Ramos (cell line): Measurements from ENCODE around the gene SPATA22.
"Not testable (repeated sequence)": the region's sequence is repeated elsewhere in the genome, so short reads cannot be mapped to it uniquely, and the experiment has no call there.

ENCODE experiments used
- in situ Hi-C: fragments of 300-500 bp; cut with MboI; formaldehyde crosslinking; loops from one replicate; pipeline ENCODE4 v1.14.3; 2022; ENCODE audit warnings: low sequenced_read_pairs; ENCODE audit not compliant: unreplicated experiment

Gene SPATA22, protein sequence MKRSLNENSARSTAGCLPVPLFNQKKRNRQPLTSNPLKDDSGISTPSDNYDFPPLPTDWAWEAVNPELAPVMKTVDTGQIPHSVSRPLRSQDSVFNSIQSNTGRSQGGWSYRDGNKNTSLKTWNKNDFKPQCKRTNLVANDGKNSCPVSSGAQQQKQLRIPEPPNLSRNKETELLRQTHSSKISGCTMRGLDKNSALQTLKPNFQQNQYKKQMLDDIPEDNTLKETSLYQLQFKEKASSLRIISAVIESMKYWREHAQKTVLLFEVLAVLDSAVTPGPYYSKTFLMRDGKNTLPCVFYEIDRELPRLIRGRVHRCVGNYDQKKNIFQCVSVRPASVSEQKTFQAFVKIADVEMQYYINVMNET

DNA sequence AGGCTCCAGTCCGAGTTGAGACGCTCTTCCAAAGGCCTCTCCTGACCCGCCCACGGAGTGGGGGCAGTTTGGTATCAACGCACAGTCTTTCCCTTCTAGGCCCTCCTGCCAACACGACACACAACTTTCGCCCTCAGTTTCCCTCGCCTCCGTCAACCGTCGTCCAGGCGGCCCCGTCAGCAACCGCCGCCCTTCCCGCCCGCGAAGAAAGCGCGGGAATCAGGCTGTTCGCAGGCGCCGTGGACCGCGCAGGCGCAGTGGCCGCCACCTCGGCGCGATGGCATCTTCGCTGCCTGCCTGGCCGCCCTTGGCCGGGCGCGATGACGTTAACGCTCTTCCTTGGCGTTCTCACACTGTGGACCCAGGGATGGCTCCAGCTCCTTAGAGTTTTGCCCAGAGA lies at the start of gene SPATA22:
Gene SPATA22 (minus strand): TSS at position 221 of the 400 bp plus-strand sequence. CDS start 2,494 bp downstream, outside the sequence.
- in situ Hi-C loops, result no loop called here

DNA sequence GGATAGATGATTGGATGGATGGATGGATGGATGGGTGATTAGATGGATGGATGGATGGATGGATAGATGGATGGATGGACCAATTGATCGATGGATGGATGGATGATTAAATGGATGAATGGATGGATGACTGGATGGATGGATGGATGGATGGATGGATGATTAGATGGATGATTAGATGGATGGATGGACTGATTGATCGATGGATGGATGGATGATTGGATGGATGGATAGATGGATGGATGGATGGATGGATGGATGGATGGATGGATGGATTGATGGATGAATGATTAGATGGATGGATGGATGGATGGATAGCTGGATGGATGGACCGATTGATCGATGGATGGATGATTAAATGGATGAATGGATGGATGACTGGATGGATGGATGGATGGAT lies 47.9 kb upstream of the SPATA22 start:
- in situ Hi-C loops, result not testable (repeated sequence)

DNA sequence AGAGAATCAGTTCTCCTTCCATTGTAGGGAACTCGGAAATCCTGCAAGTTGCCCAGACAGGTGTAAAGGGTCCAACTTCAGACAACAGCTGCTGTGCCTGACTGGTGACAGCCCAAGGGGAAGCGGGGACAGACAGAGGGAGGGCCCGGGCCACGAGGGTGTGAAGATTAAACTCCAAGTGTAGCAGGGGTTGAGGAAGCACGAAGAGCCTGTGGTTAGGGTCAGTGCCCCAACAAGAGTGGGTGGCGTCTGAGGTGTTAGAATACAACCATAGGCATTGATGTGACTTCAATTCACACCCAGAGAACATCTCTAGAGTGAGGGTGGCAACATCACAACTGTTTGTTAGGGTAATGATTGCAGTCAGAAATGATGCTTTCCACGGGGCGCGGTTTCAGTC lies 43.3 kb upstream of the SPATA22 start:
- in situ Hi-C loops, result no loop called here

DNA sequence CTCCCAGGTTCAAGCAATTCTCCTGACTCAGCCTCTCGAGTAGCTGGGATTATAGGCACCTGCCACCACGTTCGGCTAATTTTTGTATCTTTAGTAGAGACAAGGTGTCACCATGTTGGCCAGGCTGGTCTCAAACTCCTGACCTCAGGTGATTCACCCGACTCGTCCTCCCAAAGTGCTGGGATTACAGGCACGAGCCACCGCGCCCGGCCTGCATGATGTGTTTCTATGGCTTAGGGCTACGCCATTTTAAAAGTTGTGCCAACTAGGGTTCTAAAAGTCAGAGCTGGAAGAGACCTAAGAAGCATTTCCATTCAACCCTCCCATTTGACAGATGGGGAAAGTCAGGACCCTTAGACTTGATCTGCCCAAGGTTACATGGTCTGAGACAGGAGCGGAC lies 42.5 kb upstream of the SPATA22 start:
- in situ Hi-C loops, result not testable (repeated sequence)

DNA sequence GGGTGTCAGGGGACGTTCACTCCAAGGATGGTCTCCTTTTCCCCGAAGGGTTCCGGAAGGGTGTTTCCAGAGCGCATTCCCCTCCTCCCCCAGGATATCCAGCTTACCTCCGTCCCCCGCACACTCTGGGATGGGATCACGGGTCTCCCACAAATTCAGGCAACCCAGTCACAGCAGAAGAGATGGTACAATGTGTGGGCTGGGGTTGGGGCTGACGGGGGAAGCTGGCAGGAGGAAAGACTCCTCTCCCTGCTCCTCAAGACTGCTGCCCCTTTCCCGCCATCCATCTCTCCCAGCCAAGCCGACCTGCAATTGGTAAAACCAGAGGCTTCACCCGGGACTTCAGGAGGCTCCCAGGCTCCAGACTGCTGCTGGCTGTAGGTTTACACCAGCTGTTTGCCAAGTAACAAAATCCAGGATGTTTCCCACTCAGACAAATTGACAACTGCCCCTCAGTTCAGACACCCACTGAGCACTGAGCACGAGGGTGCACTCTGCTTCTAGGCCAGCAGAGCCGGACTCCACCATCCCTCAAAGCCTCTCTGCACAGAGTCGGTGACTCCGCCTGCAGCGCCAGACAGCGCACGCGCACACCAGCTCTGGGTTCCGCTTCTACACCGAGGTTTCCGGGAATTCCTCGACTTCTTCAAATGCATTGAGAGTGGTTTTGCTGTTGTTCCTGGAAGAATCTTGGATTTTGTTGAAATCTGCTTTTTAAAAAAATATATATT lies 41.9 kb upstream of the SPATA22 start:
- in situ Hi-C loops, result no loop called here

DNA sequence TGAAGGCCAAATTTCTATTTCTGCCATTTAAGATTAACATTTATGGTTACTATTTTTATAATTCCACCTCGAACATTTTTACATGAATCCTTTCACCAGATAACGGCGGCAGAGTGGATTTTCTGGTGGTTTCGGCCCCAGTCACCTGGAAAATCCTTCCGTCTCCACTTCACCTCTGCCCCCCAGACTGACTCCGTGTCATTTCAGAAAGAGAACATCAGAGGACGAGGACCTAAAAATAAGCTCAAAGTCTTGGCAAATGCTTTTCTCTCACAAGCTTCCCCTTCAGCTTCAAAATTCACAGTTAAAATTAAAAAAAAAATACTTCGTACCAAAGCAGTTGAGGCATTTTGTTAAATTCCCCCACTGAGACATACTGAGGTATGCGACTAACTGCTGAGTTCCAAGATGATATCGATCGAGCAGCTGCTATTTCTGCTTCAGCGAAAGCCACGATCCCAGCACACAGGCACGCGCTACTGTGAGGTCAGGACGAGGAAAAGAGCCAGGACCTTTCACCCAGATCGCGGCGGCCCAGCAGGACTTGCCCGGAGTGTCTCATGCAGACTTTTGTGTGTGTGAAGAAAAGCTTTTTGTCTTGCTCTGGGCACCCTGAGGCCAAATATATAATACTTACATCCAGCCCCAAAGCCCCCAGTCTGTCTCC lies 41.0 kb upstream of the SPATA22 start:
- in situ Hi-C loops, result no loop called here

DNA sequence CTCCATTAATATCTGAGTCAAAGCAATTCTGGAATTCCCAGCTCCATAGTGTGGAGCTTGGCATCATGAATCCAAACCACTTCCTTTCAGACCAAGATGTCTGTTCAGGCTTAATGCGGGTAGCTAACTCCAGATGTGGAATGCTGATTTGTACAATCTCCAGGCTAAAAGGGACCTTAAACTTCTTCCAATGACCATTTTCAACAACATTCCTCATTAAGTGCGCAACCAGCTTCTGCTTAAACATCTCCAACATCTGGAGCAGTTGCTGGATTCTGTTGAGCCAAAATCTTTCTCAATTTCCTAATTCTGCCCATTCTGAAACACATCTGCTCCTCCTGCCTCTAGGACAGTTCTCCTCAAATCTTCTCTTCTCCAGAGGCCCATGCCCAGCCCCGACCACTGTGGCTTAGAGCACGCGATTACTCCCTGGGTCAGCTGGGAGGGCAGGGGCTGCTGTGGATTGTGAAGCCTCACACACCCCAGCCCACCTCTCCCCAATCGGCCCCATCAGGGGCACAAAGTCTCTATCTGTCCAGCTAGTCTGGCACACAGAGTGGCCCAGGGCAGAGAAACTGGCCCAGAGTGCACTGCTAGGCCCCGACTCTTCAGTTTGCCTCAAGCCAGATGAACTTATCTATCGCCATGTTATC lies 40.4 kb upstream of the SPATA22 start:
- in situ Hi-C loops, result no loop called here

DNA sequence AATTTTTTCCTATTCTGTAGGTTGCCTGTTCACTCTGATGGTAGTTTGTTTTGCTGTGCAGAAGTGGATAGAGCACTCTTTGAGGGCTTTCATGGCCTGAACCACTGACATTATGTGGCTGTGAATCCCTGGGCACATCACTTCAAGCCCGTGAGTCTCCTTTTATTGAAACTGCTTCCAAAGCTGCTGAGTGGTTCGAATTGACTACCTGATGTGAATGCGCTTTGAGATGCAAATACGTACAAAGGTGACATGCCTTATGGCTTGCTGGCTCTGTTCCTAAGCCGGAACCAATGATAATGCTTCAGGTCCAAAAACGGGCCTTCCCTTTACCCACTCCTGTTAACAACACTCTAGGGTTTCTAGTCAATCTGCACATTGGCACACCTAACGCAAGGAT lies 38.5 kb upstream of the SPATA22 start:
- in situ Hi-C loops, result no loop called here

DNA sequence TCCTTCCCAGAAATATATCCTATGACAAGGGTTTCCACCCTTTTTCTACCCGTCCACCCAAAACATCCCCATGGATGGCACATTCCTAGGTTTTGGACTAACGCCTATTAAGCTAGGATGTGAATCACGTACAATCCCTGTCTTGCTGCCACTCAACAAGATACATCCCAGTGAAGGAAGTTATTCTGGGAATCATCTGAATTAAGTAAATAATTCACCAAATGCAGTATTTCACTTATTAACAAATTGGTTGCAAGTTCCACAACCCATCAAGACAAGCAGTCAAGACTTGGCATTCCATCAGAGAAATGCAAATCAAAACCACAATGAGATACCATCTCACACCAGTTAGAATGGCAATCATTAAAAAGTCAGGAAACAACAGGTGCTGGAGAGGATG lies 36.2 kb upstream of the SPATA22 start:
- in situ Hi-C loops, result no loop called here

DNA sequence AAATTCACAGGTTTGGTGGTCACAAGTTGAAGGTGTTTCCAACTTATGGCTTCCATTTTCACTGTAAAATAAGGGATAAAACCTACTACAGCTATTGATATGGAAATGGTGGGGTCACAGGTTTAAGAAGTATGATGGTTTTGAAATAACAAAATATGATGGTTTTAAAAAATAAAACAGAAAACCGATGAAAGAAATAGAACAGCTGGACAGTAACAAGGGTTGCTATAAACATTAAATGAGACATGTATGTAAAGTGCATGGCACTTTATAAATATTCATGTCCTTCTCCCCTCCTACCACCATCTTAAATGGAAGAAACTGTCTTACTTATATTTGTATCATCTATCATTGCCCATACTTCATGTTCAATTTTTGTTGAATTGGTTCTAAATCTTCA lies 35.5 kb upstream of the SPATA22 start:
- in situ Hi-C loops, result no loop called here

DNA sequence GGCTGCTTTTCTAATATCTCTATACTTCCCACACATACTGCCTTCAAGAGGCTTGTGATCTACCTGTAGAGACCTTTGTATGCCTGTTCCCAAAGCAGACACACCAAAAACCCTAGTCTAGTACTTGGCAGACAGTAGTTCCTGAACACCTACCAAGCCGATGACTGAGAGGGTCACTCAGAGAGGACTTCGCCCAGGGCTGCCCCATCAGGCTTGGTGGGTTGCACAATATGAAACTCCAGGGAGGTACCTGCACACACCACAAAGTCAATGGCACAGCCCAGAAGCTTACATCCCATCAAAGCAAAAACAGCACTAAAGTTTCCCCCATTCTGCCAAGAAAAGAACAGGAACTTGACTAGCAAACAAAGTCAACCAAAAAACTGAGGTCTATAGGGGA lies 34.4 kb upstream of the SPATA22 start:
- in situ Hi-C loops, result no loop called here

DNA sequence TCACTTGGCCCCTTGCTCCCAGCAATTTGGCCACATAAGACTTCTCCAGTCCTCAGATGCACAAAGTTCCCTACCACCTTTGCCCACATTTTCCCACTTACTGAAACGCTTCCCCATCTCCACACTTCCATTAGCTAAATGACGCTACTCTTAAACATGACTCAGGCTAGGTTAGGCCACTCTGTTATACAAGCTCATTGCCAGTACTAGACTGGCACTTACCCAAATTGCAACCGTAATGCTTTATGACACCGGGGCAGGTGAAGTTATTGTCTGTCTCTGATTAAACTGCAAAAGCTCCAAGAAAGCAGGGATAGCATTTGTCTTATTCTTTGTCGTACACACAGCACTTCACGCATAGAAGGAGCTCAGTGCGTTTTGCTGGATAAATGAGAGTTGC lies 33.4 kb upstream of the SPATA22 start:
- in situ Hi-C loops, result no loop called here

DNA sequence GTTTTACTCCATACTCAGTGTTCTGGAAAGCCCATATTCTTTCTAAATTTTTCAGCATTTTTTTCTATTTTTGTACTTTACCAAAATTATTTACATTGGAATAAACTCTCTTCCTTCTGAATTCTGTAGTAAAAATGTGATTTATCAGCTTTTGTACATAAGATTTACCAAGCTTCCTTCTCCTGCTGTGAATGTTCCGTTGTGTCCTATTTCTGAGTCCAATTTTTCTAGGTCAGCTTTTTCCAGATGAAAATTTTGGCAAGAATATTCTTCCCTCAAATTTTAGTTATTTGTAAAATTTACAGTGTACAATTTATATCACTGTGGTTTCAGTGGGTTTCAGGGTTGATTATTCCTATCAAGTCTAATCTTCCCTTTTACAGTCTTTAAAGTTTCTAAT lies 31.7 kb upstream of the SPATA22 start:
- in situ Hi-C loops, result no loop called here

DNA sequence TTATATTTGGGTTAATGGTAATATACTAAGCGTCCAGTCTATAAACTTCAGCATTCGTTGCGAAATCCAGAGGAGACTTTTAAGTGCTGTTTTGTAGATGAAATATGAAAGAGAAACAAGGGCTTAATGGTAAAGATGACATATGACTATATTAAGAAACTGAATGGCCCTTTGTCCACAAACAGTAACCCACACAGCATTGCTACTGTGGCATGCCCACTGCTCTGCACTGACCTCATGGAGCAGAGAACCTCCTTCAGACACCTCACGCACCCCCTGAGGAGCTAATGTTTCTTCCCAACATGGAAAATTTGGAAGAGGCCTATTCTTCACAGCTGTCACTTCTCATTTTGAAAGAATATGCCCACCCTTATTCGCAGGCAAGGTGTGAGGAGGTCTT lies 30.8 kb upstream of the SPATA22 start:
- in situ Hi-C loops, result no loop called here

DNA sequence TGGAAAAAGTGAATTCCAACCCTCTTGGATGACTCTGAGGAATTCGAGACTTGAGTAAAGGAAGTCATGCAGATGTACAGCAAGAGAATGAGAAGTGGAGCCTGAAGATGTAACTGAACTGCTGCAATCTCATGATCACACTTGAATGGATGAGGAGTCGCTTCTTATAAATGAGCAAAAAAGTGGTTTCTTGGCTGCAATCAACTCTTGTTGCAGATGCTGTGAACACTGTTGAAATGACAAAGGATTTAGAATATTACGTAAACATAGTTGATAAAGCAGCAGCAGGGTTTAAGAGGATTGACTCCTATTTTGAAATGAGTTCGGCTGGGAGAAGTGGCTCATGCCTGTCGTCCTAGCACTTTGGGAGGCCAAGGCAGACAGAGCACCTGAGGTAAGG lies 29.7 kb upstream of the SPATA22 start:
- in situ Hi-C loops, result no loop called here

DNA sequence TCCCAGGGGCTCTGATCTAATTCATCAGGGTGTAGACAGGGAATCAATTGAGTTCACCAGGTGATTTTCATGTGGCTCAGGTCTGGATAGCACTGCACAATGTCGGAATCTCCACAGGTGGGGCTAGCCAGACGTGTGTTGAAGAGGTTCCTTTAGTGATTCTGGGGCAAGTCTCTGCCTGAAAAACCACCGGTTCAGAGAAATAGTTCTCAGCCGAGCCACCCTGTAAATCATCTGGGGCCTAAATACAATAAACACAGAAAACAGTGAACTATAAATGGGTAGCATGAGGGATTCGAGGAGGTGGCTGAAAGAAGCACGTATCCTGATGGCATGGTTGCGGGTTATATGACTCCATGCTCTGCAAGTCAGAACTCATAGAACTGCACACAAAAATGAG lies 25.5 kb upstream of the SPATA22 start:
- in situ Hi-C loops, result no loop called here

DNA sequence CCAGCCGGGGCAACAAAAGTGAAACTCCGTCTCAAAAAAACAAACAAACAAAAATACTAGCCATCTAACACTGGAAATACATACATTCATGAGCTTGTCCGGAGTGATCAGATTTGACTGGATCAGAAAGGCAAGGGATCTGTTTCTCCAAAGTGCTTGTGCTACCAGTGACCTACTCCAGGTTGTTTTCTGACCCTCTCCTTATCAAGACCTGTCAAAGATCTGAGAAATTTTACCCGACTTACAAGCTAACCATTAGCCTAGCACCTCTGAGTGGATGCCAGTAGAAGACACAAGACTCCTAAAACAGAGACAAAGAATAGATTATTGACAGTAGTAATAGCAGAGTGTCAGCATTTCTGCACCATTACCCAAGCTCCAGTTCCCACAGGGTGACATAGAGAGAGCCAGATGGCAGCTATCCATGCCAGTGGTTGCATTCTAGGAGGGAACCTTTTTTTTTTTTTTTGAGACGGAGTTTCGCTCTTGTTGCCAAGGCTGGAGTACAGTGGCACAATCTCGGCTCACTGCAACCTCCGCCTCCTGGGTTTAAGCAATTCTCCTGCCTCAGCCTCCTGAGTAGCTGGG lies 14.0 kb upstream of the SPATA22 start:
- in situ Hi-C loops, result no loop called here

DNA sequence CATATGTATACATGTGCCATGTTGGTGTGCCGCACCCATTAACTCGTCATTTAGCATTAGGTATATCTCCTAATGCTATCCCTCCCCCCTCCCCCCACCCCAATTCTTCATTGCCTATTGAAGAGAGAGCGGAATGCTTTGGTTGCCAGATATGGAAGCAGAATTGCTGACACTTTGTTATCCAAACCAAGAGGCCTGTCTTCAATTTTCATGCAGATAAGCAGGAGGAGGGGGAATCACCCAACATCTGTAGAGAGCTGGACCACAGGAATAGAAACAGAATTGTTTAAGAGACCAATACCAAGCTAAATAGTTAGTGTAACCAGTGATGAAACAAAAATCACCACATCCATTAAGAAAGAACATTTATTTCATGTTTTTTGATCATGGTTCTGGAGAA lies 11.2 kb upstream of the SPATA22 start:
- in situ Hi-C loops, result no loop called here

DNA sequence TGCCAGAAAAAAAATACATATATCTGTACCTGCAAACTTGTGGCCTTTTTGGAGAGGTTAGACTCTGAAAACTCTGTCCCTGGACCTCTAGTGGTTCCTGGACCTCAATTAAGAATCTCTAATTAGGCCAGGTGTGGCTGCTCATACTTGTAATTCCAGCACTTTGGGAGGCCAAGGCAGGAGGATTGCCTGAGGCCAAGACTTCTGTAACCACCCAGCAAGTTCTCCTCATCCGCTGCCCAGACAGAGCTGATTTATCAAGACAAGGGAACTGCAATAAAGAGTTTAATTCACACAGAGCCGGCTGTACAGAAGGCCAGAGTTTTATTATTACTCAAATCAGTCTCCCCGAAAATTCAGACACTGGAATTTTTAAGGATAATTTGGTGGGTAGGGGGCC lies 8.4 kb upstream of the SPATA22 start:
- in situ Hi-C loops, result no loop called here

DNA sequence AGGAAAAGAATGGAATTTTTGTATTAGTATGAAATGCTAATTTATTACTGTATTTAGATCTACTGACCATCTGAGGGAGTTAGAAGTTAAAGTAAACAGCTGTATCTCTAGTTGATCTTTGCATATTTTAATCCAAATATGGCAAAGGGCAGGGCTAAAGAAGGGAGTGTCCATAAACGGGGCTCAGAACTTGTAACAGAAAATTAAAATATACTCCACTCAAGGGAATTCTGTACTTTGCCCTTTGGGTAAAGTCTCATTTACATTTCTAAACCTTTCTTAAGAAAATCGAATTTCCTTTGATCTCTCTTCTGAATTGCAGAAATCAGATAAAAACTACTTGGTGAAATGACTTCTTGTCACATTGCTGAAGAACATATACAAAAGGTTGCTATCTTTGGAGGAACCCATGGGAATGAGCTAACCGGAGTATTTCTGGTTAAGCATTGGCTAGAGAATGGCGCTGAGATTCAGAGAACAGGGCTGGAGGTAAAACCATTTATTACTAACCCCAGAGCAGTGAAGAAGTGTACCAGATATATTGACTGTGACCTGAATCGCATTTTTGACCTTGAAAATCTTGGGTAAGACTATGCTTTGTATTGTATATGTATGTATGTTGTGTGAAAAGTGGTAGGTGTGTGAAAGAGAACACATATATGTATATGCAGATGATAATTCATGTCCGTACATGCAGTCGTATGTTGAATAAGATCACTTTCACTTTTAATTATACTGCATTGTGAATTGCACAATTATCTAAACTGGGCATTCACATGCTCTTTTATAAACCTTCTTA lies 4.4 kb upstream of the SPATA22 start, which contains the start of gene ASPA:
Gene ASPA (plus strand): TSS at position 186 of the 799 bp plus-strand sequence. CDS start 163 bp downstream, at position 349.
- in situ Hi-C loops, result no loop called here
